Measurements from ENCODE around the gene CCDC57. TPM values are rescaled to one million over a fixed set of nuclear protein-coding genes. Genes with fewer than 3 reads are reported as not detected.

Gene CCDC57
- total RNA-seq, 4 donors from 2014 or later: 7.9 to 22.1 (median 9.8) TPM

GRCh38 chr17:82168568-82168967 lies 44.1 kb downstream of the CCDC57 start:
- DNase-seq: no peak
- Histone ChIP-seq H3K27me3 (no peaks in the 10 kb centered on the region), H3K4me1 (peaks cover 0 to 3% (median 0%) of the 10 kb centered on the region in 3 donors), H3K4me3 (no peak overlapping the region), H3K9me3 (no peaks in the 10 kb centered on the region), H3K36me3 (peaks cover 0 to 49% (median 4%) of the 10 kb centered on the region in 3 donors), H3K27ac (no peak overlapping the region)
- intact Hi-C loops (cut with DNase I): no loop called here
- 84 to 87% methylated on average over 6 of the region's 6 CpGs for WGBS, 2 donors
- TF ChIP-seq, protein P1, sequence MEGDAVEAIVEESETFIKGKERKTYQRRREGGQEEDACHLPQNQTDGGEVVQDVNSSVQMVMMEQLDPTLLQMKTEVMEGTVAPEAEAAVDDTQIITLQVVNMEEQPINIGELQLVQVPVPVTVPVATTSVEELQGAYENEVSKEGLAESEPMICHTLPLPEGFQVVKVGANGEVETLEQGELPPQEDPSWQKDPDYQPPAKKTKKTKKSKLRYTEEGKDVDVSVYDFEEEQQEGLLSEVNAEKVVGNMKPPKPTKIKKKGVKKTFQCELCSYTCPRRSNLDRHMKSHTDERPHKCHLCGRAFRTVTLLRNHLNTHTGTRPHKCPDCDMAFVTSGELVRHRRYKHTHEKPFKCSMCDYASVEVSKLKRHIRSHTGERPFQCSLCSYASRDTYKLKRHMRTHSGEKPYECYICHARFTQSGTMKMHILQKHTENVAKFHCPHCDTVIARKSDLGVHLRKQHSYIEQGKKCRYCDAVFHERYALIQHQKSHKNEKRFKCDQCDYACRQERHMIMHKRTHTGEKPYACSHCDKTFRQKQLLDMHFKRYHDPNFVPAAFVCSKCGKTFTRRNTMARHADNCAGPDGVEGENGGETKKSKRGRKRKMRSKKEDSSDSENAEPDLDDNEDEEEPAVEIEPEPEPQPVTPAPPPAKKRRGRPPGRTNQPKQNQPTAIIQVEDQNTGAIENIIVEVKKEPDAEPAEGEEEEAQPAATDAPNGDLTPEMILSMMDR (IDR thresholded peaks at IDR 0.05): no peak
- no peak for TF ChIP-seq POLR2A (IDR thresholded peaks at IDR 0.05)

GRCh38 chr17:82167028-82167427 lies 45.6 kb downstream of the CCDC57 start:
- WGBS, 2 donors: 89 to 91% methylated on average over 5 of the region's 5 CpGs
- Histone ChIP-seq H3K4me3 (no peak overlapping the region), H3K27ac (no peak overlapping the region), H3K27me3 (no peaks in the 10 kb centered on the region), H3K9me3 (no peaks in the 10 kb centered on the region), H3K4me1 (no peaks in the 10 kb centered on the region), H3K36me3 (peaks cover 4 to 48% (median 6%) of the 10 kb centered on the region in 3 donors)
- DNase-seq: no peak
- intact Hi-C loops (cut with DNase I): no loop called here
- TF ChIP-seq, protein P1 (IDR thresholded peaks at IDR 0.05): no peak
- no peak for TF ChIP-seq POLR2A (IDR thresholded peaks at IDR 0.05)

- Histone ChIP-seq H3K4me3 (no peak overlapping the region), H3K27ac (no peak overlapping the region), H3K36me3 (peaks cover 0 to 40% (median 6%) of the 10 kb centered on the region in 3 donors), H3K27me3 (no peaks in the 10 kb centered on the region), H3K9me3 (no peaks in the 10 kb centered on the region), H3K4me1 (peaks cover 0 to 1% (median 0%) of the 10 kb centered on the region in 3 donors)
- TF ChIP-seq, protein P1 (IDR thresholded peaks at IDR 0.05): no peak
- no peak for TF ChIP-seq POLR2A (IDR thresholded peaks at IDR 0.05)
- 93 to 94% methylated on average over 3 of the region's 3 CpGs for WGBS, 2 donors
- DNase-seq: no peak
- intact Hi-C loops (cut with DNase I): no loop called here
These were observed 47.8 kb downstream of the CCDC57 start for GRCh38 chr17:82164853-82165252.

GRCh38 chr17:82161216-82161615 lies 51.4 kb downstream of the CCDC57 start:
- no peak for DNase-seq
- Histone ChIP-seq H3K4me1 (peaks cover 0 to 5% (median 0%) of the 10 kb centered on the region in 3 donors), H3K27me3 (no peaks in the 10 kb centered on the region), H3K9me3 (no peaks in the 10 kb centered on the region), H3K4me3 (no peak overlapping the region), H3K36me3 (peaks cover 0 to 56% (median 6%) of the 10 kb centered on the region in 3 donors), H3K27ac (no peak overlapping the region)
- 76 to 88% methylated on average over 7 to 8 of the region's 8 CpGs for WGBS, 2 donors
- no peak for TF ChIP-seq POLR2A (IDR thresholded peaks at IDR 0.05)
- TF ChIP-seq, protein P1 (IDR thresholded peaks at IDR 0.05): no peak
- intact Hi-C loops (cut with DNase I): no loop called here

DNA sequence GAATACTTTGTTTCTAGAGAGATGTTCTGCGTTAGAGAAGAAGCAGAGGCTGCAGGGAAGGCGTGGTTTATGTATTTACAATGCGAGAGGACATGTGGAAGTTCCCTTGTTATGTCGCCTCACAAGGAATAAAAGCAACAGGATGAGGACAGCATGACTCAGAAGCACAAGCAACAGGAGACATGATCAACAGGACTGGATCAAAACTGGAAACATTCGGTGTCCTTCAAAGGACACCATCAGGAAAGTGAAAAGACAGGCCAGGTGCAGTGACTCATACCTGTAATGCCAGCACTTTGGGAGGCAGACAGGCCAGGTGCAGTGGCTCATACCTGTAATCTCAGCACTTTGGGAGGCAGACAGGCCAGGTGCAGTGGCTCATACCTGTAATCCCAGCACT lies 52.6 kb downstream of the CCDC57 start:
- Histone ChIP-seq H3K4me3 (no peak overlapping the region), H3K4me1 (peaks cover 0 to 5% (median 0%) of the 10 kb centered on the region in 3 donors), H3K9me3 (no peaks in the 10 kb centered on the region), H3K36me3 (peaks cover 0 to 48% (median 6%) of the 10 kb centered on the region in 3 donors), H3K27ac (peak overlapping the region in 3 of 4 donors; percentile 44 to 66 (median 62)), H3K27me3 (no peaks in the 10 kb centered on the region)
- WGBS, 2 donors: 27 to 38% methylated on average over 5 of the region's 5 CpGs
- intact Hi-C loops (cut with DNase I): no loop called here
- no peak for DNase-seq
- no peak for TF ChIP-seq POLR2A (IDR thresholded peaks at IDR 0.05)

DNA sequence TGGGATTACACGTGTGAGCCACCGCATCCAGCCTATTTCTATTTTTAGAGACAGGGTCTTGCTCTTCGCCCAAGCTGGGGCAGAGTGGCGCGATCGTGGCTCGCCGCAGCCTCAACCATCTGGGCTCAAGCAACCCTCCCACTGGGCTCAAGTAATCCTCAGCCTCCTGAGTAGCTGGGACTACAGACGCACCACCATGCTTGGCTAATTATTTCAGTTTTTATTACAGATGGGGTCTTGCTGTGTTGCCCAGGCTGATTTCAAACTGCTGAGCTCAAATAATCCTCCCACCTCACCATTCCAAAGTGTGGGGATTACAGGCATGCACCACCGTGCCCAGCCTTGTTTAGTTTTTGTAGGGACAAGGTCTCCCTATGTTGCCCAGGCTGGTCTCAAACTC lies 53.8 kb downstream of the CCDC57 start:
- Histone ChIP-seq H3K36me3 (peaks cover 0 to 48% (median 6%) of the 10 kb centered on the region in 3 donors), H3K27me3 (no peaks in the 10 kb centered on the region), H3K4me3 (no peak overlapping the region), H3K9me3 (no peaks in the 10 kb centered on the region), H3K27ac (no peak overlapping the region), H3K4me1 (peaks cover 0 to 10% (median 0%) of the 10 kb centered on the region in 3 donors)
- intact Hi-C loops (cut with DNase I): loop anchor here (10.0 kb wide), 1 partner anchor 204 kb away; no protein-coding TSS in a partner anchor
- TF ChIP-seq, protein P1 (IDR thresholded peaks at IDR 0.05): no peak
- TF ChIP-seq POLR2A (IDR thresholded peaks at IDR 0.05): no peak
- 81 to 94% methylated on average over 10 of the region's 10 CpGs for WGBS, 2 donors
- DNase-seq: no peak

Data from esophagus squamous epithelium (tissue), 5 donors.